GM20000 (cell line): ENCODE results near the gene INTS15.
"Not testable (repeated sequence)": the region's sequence is repeated elsewhere in the genome, so short reads cannot be mapped to it uniquely, and the experiment has no call there.

Experiments
- DNase-seq: peaks from one replicate; pipeline ENCODE4 v3.0.0; 2012; ENCODE audit warnings: low spot score
- TF ChIP-seq, protein P1 (sequence below): IDR thresholded peaks from 2 replicates; pipeline ENCODE4 v1.5.1; 2012; ENCODE audit warnings: mild to moderate bottlenecking, control low read depth; ENCODE audit errors: extremely low read depth, missing control alignments

Gene INTS15

DNA sequence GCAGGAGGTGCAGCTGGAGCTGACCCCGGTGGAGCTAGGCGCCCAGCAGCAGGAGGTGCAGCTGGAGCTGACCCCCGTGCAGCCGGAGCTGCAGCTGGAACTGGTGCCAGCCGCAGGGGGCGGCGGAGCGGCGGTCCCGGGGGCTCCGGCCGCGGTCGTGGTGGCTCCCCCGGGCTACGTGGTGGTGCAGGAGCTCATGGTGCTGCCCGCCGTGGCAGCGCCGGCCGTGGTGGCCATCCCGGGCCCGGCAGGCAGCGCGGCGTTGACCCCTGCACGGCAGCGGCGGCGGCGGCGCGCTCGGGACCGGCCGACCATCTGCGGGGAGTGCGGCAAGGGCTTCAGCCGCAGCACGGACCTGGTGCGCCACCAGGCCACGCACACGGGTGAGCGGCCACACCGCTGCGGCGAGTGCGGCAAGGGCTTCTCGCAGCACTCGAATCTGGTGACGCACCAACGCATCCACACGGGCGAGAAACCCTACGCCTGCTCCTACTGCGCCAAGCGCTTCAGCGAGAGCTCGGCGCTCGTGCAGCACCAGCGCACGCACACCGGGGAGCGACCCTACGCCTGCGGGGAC lies 32.4 kb downstream of the INTS15 start:
- no peak for DNase-seq
- TF ChIP-seq, protein P1, sequence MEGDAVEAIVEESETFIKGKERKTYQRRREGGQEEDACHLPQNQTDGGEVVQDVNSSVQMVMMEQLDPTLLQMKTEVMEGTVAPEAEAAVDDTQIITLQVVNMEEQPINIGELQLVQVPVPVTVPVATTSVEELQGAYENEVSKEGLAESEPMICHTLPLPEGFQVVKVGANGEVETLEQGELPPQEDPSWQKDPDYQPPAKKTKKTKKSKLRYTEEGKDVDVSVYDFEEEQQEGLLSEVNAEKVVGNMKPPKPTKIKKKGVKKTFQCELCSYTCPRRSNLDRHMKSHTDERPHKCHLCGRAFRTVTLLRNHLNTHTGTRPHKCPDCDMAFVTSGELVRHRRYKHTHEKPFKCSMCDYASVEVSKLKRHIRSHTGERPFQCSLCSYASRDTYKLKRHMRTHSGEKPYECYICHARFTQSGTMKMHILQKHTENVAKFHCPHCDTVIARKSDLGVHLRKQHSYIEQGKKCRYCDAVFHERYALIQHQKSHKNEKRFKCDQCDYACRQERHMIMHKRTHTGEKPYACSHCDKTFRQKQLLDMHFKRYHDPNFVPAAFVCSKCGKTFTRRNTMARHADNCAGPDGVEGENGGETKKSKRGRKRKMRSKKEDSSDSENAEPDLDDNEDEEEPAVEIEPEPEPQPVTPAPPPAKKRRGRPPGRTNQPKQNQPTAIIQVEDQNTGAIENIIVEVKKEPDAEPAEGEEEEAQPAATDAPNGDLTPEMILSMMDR: no peak

GRCh38 chr7:6623589-6624245 lies 33.9 kb downstream of the INTS15 start:
- TF ChIP-seq, protein P1: no peak
- DNase-seq: peak; percentile 69

DNA sequence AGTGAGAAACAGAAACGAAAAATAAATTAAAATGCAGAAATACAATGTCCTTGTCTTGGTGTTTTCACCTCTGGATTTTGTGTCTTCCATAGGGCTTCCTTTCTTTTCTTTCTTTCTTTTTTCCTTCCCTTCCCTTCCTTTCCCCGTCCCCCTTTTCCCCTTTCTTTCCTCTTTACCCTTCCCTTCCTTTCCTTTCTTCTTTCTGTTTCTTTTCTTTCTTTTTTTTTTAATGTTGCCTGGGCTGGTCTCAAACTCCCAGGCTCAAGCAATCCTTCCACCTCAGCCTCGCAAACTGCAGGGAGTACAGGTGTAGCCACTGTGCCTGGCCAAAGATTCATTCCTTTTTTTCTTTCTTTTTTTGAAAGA lies 34.4 kb downstream of the INTS15 start:
- TF ChIP-seq, protein P1: no peak
- DNase-seq: no peak

DNA sequence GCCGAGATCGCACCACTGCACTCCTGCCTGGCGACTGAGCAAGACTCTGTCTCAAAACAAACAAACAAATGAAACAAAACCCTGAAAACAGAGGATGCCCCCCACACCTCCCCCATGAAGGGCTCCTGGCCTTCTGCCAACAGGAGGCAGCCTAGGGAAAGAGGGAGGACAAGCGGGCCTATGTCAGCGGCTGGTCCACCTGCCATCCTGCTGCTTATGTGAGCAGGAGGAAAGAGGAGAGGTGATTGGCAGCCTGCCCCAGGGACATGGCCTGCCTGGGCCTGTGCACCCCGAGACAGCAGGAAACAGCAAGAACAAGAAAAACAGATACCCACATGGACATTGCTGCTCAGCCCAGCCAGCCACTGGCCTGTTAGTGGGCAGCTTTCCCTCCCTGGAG lies 38.2 kb downstream of the INTS15 start:
- no peak for DNase-seq
- TF ChIP-seq, protein P1: no peak

- no peak for DNase-seq
- TF ChIP-seq, protein P1: no peak
Observed at GRCh38 chr7:6630007-6630849, 40.4 kb downstream of the INTS15 start.

GRCh38 chr7:6631605-6632004 lies 41.8 kb downstream of the INTS15 start:
- TF ChIP-seq, protein P1: no peak
- no peak for DNase-seq

DNA sequence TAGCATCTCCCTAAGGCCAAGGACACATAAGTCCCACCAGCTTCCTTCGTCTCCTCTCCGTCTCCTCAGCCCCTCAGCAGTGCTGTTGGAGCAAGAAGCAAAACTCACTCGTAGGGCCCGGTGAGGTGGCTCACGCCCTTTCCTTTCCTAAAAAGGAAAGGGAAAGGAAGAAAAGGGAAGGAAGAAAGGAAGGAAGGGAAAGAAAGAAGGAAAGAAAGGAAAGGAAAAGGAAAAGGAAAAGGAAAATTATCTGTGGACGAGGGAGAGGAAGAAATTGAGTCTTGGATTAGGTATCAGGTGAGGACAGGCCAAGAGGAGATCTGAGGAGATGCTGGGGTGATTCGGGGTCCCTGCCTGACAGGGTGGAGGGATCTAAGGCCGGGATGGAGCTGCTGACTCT lies 44.2 kb downstream of the INTS15 start:
- TF ChIP-seq, protein P1: no peak
- no peak for DNase-seq

DNA sequence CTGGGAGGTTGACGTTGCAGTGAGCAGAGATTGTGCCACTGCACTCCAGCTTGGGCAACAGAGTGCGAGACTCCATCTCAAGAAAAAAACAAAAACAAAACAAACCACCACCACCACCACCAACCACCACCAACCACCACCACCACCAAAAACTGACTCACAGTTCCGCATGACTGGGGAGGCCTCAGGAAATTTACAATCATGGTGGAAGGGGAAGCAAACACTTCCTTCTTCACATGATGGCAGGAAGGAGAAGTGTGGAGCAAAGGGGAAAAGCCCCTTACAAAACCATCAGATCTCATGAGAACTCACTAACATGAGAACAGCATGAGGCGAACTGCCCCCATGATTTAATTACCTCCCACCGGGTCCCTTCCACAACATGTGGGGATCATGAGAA lies 45.1 kb downstream of the INTS15 start:
- DNase-seq: not testable (repeated sequence)
